ENCODE results near the gene PDE4C. TPM values are rescaled to one million over a fixed set of nuclear protein-coding genes. Genes with fewer than 3 reads are reported as not detected.

The PDE4C gene
- total and polyA plus RNA-seq, 9 of the 15 experiments (the other 6 are each of a cell fraction or from before 2014, with no cell fraction given) = 0.04 to 0.91 (median 0.20) TPM; not detected in 1

- no peak overlapping the region for H3K9ac ChIP-seq (ENCODE audit: insufficient read depth in 1 of 2, low read depth in 2 of 2, low read length in 2 of 2)
- H3K4me2 ChIP-seq (ENCODE audit: insufficient read depth, low read length) = no peak overlapping the region
- H3K9me3 ChIP-seq (replicated peaks; ENCODE audit: control insufficient read depth, insufficient read depth, low read depth, low read length) = no peaks in the 10 kb centered on the region
- in situ Hi-C loops (cut with MboI) (loop anchor here (5.0 kb wide), 1 partner anchor 45 kb away; no protein-coding TSS in a partner anchor), intact Hi-C loops (cut with micrococcal nuclease) (loop anchor here (1.0 to 5.0 kb wide), 2 partner anchors 139 to 190 kb away; no protein-coding TSS in a partner anchor)
- peaks cover 6 to 9% of the 10 kb centered on the region in 2 experiments; a peak in 3 of 5 replicates for H3K27me3 ChIP-seq (ENCODE audit: control insufficient read depth in 2 of 2, insufficient read depth in 2 of 2, low read length in 2 of 2)
- H3K27ac ChIP-seq (ENCODE audit: extremely low read depth, low read depth, low read length) = no peak overlapping the region
- ChIA-PET POLR2A (interaction anchor here (0.5 to 1.8 kb wide), 7 partner anchors 9 to 246 kb away, joined by 3 to 6 read pairs (median 3); no protein-coding TSS in a partner anchor), CTCF (ENCODE audit: low intra/inter-chr PET ratio) (interaction anchor here (0.7 to 3.0 kb wide), 7 partner anchors 13 to 314 kb away, joined by 3 to 55 read pairs (median 6); partner anchors contain the start of gene ARRDC2)
- no TSS peak for BruUV-seq (replicated peaks)
- DNase-seq (ENCODE audit: extremely low read depth in 1 of 4, low spot score in 3 of 4) (no peak), FAIRE-seq (no peak), ATAC-seq (no peak)
- H4K20me1 ChIP-seq (replicated peaks; ENCODE audit: control insufficient read depth, insufficient read depth, low read length) = no peaks in the 10 kb centered on the region
- WGBS (ENCODE audit: insufficient coverage, low coverage, missing lambda C conversion rate) = 15% methylated on average over 6 of the region's 7 CpGs
- peaks cover 5 to 26% of the 10 kb centered on the region in 2 experiments; a peak in 3 of 5 replicates for H3K4me1 ChIP-seq (replicated peaks in 1 of 2; ENCODE audit: control insufficient read depth in 2 of 2, insufficient read depth in 2 of 2, low read length in 2 of 2)
- no peaks in the 10 kb centered on the region for H3K79me2 ChIP-seq (ENCODE audit: control insufficient read depth, insufficient read depth, low read length)
- no peaks in the 10 kb centered on the region for H3K36me3 ChIP-seq (ENCODE audit: control insufficient read depth, insufficient read depth, low read length)
- H3K9me1 ChIP-seq (ENCODE audit: control insufficient read depth, insufficient read depth, low read length) = peaks cover 3% of the 10 kb centered on the region
- H3K4me3 ChIP-seq = no peak overlapping the region
- no peak overlapping the region for H2AFZ ChIP-seq (ENCODE audit: low read depth, low read length)
- TF ChIP-seq BCOR (IDR thresholded peaks at IDR 0.05) (0 out of 2 replicates have a peak, but pooled peaks have one; percentile 21), ZNF121 (CRISPR knock-in tag; conservative IDR thresholded peaks at IDR 0.05) (peak; percentile 67), ZNF551 (CRISPR knock-in tag; IDR thresholded peaks at IDR 0.05) (no peak), RBM25 (IDR thresholded peaks at IDR 0.05; ENCODE audit: low read depth, low read length, severe bottlenecking) (peak; percentile 57)
Measured at GRCh38 chr19:18252370-18252717, 26.1 kb upstream of the PDE4C start.
